Brain microvascular endothelial cell (primary cell): ENCODE measurements around the gene HOPX.

Experiments
- DNase-seq: peaks from one replicate; pipeline ENCODE4 v3.0.0-alpha.2; 2020
- H3K27ac ChIP-seq: fragments of 250-450 bp; sonication (Bioruptor Pico); 2 replicates; pipeline ENCODE4 v1.5.1; 2020; ENCODE audit warnings: mild to moderate bottlenecking, moderate library complexity
- H3K27me3 ChIP-seq: fragments of 250-450 bp; sonication (Bioruptor Pico); replicated peaks from 2 replicates; pipeline ENCODE4 v1.5.1; 2020; ENCODE audit warnings: mild to moderate bottlenecking
- H3K36me3 ChIP-seq: fragments of 250-450 bp; sonication (Bioruptor Pico); replicated peaks from 2 replicates; pipeline ENCODE4 v1.5.1; 2020; ENCODE audit warnings: mild to moderate bottlenecking
- H3K4me3 ChIP-seq: 2 replicates; pipeline ENCODE4 v1.5.1; 2011; ENCODE audit warnings: low read depth, mild to moderate bottlenecking, control low read depth, low read length, moderate library complexity
- in situ Hi-C: cut with HindIII; loops from 2 replicates; pipeline ENCODE4 v1.10.0; 2017; ENCODE audit warnings: low sequenced_read_pairs, low pct_ligation_motif_present
- TF ChIP-seq, protein P1 (sequence below): IDR thresholded peaks from 2 replicates; pipeline ENCODE4 v1.5.1; 2011; ENCODE audit warnings: low read depth, mild to moderate bottlenecking, moderate library complexity, low read length, control low read depth, inconsistent platforms; ENCODE audit errors: missing control alignments

HOPX gene

GRCh38 chr4:56657128-56657527 lies 24.0 kb downstream of the HOPX start:
- TF ChIP-seq, protein P1, sequence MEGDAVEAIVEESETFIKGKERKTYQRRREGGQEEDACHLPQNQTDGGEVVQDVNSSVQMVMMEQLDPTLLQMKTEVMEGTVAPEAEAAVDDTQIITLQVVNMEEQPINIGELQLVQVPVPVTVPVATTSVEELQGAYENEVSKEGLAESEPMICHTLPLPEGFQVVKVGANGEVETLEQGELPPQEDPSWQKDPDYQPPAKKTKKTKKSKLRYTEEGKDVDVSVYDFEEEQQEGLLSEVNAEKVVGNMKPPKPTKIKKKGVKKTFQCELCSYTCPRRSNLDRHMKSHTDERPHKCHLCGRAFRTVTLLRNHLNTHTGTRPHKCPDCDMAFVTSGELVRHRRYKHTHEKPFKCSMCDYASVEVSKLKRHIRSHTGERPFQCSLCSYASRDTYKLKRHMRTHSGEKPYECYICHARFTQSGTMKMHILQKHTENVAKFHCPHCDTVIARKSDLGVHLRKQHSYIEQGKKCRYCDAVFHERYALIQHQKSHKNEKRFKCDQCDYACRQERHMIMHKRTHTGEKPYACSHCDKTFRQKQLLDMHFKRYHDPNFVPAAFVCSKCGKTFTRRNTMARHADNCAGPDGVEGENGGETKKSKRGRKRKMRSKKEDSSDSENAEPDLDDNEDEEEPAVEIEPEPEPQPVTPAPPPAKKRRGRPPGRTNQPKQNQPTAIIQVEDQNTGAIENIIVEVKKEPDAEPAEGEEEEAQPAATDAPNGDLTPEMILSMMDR, result no peak
- Histone ChIP-seq H3K27me3 (no peaks in the 10 kb centered on the region), H3K27ac (no peak overlapping the region), H3K4me3 (no peak overlapping the region), H3K36me3 (no peaks in the 10 kb centered on the region)
- DNase-seq, result no peak
- in situ Hi-C loops, result no loop called here

DNA sequence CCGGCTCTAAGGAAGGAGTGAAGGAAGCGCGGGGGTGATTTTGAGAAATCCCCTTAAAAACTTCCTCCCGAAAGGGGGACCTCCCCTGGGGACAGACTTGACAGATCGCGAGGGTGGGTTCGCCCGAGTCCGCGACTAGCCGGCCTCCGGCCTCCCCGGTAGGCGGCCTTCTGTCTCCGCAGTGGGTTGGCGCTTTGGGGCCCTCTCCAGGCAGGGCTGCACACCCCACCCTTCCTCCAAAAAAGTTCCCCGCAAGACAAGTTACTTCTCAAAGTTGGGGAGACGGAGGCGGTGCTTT lies 24.8 kb downstream of the HOPX start:
- H3K27ac ChIP-seq, result no peak overlapping the region
- DNase-seq, result no peak
- H3K27me3 ChIP-seq, result no peaks in the 10 kb centered on the region
- no peaks in the 10 kb centered on the region for H3K36me3 ChIP-seq
- TF ChIP-seq, protein P1, result peak; percentile 58
- peak overlapping the region; percentile 63 for H3K4me3 ChIP-seq
- in situ Hi-C loops, result no loop called here

DNA sequence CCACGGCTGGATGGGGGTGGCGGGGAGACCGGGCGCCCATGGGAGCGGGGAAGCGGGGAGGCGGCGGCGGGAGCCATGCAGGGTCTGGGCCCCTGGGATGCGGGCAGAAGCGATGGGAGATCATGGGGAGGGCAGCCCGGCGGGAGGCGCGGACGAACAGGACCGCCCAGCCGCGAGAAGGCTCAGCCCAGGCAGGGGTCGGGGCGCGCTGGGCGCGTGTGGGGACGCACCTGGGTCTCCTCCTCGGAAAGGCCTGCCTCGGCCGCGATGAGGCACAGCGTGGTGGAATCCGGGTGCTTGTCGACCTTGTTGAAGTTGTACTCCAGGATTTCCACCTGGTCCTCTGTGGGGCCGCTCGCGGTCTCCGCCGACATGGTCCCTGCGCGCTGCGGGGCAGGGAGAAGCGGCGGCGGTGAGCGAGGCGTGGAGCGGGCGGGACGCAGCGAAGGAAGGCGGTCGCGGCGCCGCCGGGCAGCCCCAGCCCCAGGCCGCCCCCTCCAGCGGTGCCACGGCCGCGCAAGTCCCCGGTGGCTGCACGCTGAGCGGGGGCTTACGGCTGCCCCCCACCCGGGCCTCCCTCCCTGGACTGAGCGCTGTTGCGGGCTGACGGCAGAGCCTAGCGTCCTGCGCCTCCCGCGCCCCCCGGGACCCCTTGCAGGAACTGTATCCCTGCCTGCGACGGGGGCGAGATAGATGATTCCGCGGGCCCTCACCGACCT lies 25.3 kb downstream of the HOPX start:
- Histone ChIP-seq H3K36me3 (no peaks in the 10 kb centered on the region), H3K27ac (no peak overlapping the region), H3K4me3 (peak overlapping the region; percentile 63), H3K27me3 (no peaks in the 10 kb centered on the region)
- TF ChIP-seq, protein P1, result no peak
- in situ Hi-C loops, result no loop called here
- no peak for DNase-seq

DNA sequence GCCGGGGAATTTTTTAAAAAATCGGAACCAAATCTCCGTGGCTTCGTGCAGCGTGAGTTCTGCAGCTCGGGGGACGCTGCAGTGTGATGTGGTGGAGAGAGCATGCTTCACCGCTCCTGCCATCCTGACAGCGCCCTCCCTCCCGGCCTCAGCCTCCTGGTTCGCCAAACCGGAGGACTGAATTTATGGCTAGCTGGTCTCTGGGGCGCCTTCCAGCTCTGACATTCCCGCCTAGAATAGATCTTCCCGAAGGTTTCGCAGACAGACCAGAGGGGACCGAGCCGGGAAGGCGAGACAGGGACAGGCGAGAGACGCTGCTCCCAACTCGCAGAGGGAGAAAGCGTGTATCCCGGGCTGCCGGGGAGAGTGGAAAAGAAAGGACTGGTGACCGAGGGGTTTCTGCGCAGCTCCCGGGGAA lies 25.9 kb downstream of the HOPX start:
- peak overlapping the region; percentile 63 for H3K4me3 ChIP-seq
- in situ Hi-C loops, result no loop called here

GRCh38 chr4:56654238-56654632 lies 26.9 kb downstream of the HOPX start:
- Histone ChIP-seq H3K27ac (no peak overlapping the region), H3K4me3 (no peak overlapping the region), H3K36me3 (no peaks in the 10 kb centered on the region), H3K27me3 (no peaks in the 10 kb centered on the region)
- in situ Hi-C loops, result no loop called here
- TF ChIP-seq, protein P1, result no peak
- DNase-seq, result no peak

More for the DNA sequence above, 25.9 kb downstream of the HOPX start:
- no peaks in the 10 kb centered on the region for H3K36me3 ChIP-seq
- DNase-seq, result no peak
- H3K27ac ChIP-seq, result no peak overlapping the region
- H3K27me3 ChIP-seq, result no peaks in the 10 kb centered on the region
- TF ChIP-seq, protein P1, result no peak
